Midbrain (tissue), 1 donor: Measurements from ENCODE around the gene B3GNT4.
A peak's percentile ranks its signal among the peaks of the same experiment; 100 is the strongest.
"Not testable (repeated sequence)": the region's sequence is repeated elsewhere in the genome, so short reads cannot be mapped to it uniquely, and the experiment has no call there.

Experiments used
- DNase-seq: peaks from one replicate; lab custom pipeline; 2025; lab: John Stamatoyannopoulos, UW

The B3GNT4 gene

DNA sequence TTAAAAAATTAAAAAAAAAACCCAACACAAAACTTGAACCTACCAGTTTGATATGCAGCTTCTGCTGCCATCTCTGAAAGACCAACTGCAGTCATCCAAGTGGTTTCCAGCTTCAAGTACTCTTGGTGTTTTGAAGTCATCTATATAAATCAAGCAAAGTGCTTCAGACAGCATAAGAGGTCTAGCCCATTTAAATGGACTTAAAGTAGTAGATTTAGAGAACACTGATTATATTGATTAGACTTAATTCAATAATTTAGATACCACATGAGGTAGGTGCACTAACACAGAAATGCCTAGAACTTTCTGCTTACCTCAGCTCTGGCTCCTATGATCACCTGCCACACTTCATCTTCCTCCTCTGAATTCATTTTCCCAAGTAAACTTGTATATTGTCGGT lies 12.9 kb downstream of the B3GNT4 start:
- no peak for DNase-seq

DNA sequence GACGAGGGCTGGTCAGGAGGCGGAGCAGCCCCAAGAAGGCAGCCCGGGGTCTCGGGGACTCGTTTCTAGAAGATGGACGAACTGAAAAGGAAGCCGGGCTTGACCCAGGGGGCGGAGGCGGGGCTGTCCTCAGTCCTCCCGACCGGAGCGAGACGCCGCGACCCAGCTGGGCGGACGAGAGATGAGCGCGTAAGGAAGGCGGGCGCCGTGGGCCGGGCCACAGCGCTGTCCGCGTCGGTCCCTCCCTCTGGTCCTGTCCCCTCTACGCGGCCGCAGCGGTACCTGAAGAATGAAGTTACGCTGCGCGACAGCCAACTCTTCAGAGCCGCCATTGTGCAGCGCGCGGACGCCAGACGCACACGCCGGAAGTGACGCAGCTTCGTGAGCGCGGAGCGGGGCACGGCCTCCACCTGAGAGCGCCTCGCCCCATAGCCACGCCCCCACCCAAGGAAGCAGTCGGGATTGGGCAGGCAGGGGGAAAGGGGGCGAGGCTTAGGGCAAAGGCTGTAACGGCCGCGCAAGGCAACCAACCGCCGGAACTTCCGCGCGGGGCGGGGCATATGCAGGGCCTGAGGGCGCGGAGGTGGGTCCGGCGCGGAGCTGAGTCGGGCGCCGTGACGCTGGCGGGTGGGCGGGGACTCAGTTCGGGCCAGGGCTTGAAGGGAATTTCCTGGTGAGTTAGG lies 22.3 kb downstream of the B3GNT4 start, which contains the start of gene DIABLO:
Gene DIABLO (minus strand): TSS at position 370 of the 683 bp plus-strand sequence. CDS start 38 bp downstream, at position 332.
- peak; percentile 100 for DNase-seq

DNA sequence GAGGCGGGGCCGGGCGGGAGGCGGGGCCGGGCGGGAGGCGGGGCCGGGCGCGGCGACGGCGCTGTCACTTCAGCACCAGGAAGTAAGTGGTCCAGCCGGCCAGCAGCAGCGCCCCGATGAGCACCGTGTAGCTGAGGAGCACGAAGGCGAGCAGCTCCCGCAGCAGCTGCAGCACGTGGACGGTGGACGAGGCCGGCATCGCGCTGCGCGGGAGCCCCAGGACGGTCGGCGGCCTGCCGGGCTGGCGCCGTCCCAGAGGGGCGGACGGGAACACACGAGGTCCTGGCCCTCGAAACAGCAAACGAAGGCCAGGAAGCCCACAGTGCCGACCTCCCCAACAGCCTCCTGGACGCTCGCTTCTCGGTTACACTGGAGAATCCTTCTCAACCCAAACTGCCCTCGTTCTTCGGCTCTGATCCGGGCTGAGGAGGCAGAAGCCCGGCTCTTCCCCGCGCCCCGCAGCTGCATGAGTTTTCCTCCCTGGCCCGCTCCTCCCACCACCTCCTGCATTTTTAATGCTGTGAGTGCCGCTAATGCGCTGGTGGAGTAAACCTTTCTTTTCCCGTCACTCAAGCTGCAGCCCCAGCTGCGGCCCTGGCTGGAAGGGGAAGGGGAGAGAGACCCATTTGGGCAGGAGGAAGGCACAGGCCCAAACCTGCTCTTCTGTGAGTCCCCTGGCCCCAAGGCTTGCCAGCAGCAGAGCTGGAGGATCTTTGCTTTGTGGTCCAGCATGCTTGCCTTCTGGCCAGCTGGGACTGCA lies 23.0 kb downstream of the B3GNT4 start:
- no peak for DNase-seq

DNA sequence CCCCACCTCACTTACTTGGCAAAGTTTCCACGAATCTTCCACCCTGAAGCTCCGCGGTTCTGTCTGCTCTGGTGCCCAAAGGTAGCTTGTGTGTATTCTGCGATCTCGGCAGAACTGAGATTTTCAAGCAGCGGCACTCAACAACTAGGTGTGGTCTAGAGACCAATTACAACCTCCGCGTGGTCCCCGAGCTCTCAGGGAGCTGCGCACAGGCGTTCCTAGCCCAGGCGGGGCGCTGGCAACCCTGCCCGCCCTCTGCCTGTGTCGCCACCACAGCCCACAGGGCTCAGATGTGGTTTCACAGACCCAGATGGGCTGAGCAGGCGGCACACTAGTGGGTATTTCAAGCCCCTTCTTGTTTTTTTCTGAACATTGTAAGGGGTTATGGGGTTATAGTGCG lies 23.8 kb downstream of the B3GNT4 start:
- DNase-seq, result no peak

DNA sequence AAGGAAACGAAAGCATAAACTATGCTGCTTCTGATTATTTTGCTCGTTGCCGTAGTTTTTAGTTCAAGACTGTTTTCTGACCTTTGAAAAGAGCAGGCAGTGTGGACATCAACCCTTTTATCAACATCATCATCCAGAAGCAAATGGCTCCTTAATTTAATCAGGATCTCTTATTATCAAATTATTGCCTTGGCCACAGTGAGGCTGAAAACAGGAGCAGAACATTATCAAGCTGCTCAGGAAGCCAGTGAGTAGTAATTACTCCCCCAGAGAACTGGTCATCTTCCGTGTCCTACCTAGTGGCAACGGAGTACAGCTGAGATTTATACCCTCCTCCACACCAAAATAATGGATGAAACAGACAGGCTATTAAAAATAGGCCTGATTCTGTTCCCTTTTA lies 24.6 kb downstream of the B3GNT4 start:
- no peak for DNase-seq

DNA sequence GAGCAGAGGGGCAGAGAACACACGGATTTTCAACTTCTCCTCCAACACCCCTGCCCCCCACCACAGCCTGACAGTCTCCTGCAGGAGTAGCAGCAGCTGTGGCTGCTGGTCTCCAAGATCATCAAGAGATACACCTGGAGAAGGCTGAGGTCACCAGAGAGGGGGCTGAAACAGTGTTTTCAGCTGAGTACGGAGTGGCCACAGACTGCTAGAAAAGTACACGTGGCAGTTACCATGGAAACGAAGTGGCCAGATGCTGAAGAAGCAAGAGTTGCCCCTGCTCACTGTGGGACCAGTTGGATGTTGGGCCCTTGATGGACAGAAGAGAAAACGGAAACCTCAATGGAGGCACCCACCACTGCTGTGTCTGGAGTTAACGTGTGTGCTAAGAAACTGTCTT lies 27.3 kb downstream of the B3GNT4 start:
- no peak for DNase-seq

DNA sequence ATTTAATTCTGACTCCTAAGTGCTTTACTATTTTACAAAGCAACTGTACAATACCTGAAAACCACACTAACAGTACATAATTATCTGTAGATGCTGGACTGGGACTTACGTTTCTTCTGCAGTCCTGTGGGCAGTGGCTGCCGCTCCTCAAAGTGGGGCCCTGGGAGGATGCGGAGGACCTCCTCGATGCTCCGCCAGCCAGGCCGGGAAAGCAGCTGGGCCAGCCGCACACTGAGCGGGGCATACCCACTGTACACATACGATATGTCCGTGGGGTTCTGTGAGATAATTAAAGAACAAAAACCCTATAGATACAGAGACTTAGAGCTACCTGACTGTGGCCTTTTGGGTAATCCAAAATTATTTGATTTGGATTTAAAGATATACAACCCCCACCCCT lies 29.2 kb downstream of the B3GNT4 start:
- no peak for DNase-seq

DNA sequence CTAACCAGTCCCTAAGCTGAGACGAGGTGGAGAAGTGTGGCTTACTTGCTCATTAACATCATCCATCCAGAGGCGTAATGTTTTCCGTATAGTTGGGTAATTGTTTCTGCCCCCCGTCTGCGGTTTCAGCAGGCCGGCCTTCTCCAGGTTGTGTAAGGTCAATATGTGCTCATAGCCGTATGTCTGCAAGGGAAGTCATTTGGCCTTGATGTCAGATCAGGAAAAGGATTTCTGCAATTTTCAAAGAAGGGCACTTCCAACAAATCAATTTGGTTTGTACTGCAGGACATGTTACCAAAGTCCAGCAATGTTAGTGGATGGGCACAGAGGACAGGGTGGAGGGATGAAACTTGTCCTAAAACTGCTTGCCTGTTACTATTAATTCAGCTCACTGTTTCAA lies 32.2 kb downstream of the B3GNT4 start:
- no peak for DNase-seq

DNA sequence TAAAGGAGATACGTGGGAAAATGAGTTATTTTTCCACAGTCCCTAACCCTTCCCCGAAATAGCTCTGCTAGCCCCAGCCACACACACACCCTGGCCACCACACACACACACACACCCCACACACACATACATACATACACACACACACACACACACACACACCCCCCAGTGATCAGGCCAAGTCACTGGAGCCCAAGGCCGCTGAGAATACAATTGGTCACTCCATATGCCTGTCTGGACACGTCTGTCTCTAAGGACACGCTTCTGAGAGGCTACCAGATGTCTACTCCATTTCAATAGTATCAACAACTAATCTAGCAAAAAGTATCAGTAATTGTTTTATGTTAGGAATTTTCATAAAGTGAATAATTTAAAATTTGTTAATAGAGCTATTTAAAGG lies 35.4 kb downstream of the B3GNT4 start:
- DNase-seq, result no peak

DNA sequence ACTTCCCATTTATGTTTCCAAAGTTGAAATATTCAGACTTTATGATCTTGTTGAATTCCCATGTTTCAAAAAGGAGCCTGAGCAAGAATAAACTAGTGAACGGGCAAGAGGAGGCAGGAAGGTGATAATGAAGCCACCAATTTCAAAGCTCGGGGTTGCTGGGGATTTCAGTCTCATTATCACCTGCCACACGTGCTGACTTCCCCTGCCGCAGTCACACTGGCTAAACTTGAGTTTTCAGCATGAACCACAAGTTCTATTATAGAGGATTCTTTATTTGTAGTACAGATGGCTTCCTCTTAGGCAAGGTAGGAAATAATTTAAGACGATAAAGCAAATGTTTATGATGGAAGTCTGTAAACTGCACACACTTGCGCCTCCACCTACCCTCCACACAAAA lies 40.5 kb downstream of the B3GNT4 start:
- DNase-seq, result no peak

DNA sequence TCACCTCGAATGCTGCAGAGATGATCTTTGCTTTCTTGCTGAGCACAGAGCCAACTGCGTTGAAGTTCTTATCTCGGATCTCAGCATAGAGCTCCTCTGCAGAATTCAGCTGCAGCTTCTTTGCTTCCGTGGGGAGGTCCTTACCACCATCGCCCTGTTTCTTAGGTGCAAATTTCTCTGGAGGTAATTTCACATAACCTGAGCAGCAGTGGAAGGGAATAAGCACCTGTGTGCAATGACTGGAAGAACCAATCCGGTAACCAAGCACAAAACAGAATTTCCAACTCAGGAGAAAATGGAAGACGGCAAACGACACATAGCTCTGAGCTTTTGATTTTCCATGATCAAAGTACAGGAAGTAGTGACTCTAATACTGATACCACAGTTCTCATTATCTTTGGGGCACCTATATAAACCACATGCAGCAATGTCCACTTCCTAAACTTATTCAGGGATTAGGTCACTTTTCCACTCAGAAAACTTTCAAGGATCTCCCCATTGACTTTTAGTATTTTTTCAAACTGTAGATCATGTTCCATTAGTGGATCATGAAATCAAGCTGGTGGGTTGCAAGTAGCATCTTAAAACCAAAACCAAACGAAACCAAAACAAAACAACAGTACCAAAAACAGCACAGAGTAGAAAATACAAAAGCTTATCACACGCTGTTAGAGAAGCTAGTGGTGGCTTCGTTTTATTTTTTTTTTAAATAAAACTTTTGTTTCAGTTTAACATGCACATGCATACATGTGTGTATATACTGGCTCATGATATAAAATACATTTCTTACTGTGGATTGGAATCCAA lies 41.3 kb downstream of the B3GNT4 start:
- no peak for DNase-seq

DNA sequence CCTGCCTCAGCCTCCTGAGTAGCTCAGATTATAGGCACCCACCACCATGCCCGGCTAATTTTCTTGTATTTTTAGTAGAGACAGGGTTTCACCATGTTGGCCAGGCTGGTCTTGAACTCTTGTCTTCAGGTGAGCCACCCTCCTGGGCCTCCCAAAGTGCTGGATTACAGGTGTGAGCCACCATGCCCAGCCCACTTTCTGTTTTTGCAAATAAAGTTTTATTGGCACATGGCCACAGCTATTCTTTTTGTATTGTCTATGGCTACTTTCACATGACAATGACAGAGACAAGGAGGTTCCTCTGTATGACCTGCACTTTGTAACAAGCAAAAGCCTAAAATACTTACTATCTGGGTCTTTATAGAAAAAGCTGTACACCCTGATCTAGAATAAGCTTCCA lies 42.0 kb downstream of the B3GNT4 start:
- no peak for DNase-seq

DNA sequence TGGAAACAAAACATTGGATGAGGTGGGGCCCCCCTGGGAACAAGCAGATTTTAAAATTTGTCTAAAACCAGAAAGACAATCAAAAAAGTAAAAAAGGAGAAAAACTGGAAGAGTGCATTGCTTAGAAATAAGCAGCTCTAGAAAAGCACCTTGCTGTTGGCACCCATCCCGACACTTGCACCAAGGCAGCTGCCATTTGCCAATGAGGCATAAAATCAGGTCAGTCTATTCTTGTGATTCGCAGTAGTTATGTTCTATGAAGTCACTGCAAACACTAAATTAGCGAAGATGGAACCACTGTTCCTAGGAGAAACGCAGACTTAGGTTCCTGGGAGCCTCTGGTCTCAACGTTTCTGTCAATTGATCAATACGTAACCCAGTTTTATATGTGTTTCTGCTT lies 46.5 kb downstream of the B3GNT4 start:
- DNase-seq, result no peak

DNA sequence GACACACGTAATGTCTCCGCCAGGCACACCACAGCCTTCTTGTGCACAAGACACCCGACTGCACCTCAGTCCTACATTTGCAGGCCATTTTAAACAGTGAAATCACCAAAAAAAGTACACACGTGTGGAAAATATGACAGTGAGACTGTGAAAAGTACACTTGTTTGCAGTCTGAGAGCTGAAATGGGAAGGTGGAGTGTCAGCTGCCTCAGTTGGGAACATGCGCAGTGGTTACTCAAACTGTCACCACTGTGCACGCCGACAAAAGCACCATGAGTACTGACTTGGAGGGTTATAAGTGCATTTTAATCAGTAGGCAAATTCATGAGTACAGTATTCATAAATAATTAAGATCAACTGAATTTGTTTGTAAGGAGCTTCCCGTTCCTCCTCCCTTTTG lies 47.0 kb downstream of the B3GNT4 start:
- DNase-seq, result no peak

DNA sequence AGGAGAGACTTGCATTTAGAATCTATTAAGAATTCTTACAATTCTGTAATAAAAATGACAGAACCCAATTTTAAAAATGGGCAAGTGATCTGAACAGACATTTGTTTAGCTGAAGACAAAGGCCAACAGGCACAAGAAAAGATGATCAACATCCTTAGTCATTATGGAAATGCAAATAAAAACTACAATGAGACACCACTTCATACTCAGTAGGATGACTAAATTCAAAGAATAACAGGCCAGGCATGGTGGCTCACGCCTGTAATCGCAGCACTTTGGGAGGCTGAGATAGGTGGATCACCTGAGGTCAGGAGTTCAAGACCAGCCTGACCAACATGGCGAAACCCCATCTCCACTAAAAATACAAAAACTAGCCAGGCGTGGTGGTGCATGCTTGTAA lies 55.0 kb downstream of the B3GNT4 start:
- DNase-seq, result not testable (repeated sequence)
